GM21529 (cell line): Measurements from ENCODE around the gene CDK17.
"Not testable (repeated sequence)": the region's sequence is repeated elsewhere in the genome, so short reads cannot be mapped to it uniquely, and the experiment has no call there.

Experiments used
- ATAC-seq: cut with Tn5 transposase; IDR thresholded peaks from one replicate; pipeline ENCODE4 v1.9.1; 2021; ENCODE audit not compliant: unreplicated experiment

The CDK17 gene

DNA sequence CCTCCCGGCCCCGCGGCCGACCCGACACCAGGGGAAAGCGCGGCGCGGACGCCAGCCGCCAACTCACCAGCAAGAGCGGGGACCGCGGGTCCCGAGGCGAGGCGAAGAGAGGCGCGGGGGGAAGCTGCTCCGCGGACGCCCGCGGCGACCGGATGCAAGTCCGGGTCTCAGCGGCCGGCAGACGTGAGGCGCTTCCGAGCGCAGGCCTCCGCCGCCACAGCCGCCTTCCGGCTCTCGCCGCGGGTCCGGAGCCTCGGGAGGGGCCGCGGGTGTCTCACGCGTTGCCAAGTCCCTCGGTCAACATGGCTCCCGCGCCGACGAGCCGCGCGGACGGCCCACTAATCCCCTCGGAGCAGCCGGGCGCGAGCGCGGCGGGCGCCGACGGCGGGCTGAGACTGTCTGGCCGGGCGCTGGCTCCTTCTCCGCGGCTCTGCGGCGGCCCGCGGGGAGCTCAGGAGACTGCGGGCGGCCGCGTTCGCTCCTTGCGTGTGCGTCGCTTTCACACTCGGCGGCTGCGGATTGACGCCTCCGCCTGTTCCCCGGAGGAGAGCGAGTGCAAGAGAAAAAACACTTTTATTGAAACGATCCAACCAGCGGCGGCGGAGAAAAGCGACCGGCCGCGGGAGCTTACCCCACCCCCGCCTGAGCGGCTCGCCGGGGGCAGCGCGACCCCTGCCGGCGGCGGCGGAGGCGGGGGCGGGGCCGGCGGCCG, at the start of gene CDK17:
Gene CDK17 (minus strand): TSS at position 521 of the 712 bp plus-strand sequence. CDS start 65,603 bp downstream, outside the sequence.
- peak; percentile 50 for ATAC-seq

DNA sequence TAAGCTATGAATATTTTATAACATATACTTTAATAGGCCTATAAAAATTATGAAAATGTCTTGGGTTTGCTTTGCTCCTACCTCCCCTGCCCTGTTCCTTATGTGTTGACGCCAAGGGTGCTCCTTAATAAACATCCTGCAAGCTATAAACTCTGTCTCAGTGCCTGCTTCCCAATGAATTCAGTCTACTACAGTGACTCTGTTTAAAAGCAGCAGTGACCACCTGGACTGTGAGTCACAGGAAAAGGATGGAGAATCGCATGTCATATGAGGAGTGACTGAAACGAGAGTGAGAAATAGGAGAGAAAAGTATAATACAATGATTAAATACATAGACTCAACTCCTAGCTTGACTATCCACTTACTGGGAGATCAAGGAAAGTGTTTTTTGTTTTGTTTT, 48.1 kb upstream of the CDK17 start:
- no peak for ATAC-seq

DNA sequence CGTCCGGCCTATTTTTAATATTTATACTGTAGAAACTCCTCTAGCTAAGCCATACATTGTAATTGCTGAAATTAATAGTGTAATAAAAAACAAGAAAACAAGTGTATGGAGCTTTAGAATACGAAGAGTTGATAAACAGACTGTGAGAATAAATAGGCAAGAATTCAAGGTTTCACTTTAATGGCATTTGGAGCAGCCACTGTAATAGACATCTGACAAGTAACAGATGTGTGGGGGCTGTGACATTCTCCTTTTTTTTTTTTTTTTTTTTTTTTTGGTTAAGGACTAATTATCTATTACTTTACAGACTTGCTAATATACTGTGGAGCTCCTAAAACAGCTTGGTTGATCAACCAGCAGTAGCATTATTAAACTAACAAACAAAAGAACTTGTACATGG, 47.0 kb upstream of the CDK17 start:
- ATAC-seq: no peak

- peak; percentile 99 for ATAC-seq
Observed at GRCh38 chr12:96445691-96446583, 45.7 kb upstream of the CDK17 start.

DNA sequence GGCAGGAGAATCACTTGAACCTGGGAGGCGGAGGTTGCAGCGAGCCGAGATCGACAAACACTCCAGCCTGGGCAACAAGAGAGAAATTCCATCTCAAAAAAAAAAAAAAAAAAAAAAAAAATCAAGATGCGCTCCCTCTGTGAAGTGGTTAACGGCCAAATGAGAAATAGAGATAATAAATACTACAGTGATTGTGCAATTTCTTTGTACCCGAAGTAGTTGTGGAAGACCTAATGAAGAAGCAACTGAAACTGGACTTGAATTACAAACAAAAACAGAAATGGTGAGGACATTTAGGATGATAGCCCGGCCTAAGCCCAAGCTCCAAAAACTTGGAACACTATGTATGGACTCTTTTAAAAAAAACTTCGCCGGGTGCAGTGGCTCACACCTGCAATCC, 44.2 kb upstream of the CDK17 start:
- ATAC-seq: no peak

- no peak for ATAC-seq
Observed at GRCh38 chr12:96442906-96443305, 42.7 kb upstream of the CDK17 start.

DNA sequence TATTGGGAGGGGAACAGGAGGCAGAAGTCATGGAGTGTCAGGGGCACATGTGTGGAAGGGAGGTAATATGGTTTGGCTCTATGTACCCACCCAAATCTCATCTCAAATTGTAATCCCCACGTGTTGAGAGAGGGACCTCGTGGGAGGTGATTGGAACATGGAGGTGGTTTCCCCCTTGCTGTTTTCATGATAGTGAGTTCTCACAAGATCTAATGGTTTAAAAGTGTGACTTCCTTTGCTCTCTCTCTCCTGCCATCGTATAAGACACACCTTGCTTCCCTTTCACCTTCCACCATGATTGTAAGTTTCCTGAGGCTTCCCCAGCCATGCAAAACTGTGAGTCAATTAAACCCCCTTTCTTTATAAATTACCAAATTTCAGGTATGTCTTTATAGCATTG, 41.6 kb upstream of the CDK17 start:
- ATAC-seq: no peak

GRCh38 chr12:96438330-96438729, 38.1 kb upstream of the CDK17 start:
- no peak for ATAC-seq

- ATAC-seq: no peak
Observed at GRCh38 chr12:96437171-96437445, 36.9 kb upstream of the CDK17 start.

DNA sequence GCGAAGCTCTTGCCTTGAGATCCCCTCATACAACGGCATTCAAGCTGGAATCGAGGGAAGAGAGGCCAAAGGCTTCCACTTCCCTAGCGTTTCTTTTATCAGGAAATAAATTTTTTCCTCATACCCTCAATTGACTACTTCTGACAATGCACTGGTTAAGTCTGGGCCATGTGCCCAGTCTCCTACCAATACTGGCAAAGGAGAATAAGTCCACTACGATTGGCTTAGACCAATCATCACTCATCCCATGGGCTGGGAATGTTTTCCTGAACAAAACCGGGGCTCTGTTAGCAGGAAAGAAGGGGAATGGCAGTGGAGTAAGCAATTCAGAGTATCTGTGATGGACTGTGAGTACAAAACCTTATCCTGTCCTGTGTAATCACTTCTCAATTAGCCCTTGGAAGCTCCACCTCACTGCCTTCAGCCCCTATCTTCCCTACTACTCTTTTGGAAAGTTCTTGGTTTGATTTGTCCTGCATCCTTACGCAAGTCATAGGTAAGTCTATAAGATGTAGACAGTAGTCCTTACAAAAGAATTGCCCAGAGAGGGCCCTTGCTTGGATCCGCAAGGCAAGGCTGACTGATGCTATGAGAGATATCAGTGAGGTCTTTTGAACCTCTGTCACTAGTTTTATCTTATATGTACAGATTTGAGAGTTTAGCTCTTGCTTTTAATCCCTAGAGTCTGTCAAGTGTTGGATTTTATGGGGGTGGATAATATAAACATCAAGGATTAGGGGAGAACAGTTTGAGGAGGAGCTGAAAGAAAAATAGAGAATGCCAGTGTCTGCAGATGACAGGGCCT, 36.3 kb upstream of the CDK17 start:
- no peak for ATAC-seq

GRCh38 chr12:96434107-96434506, 33.9 kb upstream of the CDK17 start:
- ATAC-seq: peak; percentile 96

GRCh38 chr12:96432496-96433321, 32.5 kb upstream of the CDK17 start:
- not testable (repeated sequence) for ATAC-seq

GRCh38 chr12:96431067-96431466, 30.8 kb upstream of the CDK17 start:
- no peak for ATAC-seq

DNA sequence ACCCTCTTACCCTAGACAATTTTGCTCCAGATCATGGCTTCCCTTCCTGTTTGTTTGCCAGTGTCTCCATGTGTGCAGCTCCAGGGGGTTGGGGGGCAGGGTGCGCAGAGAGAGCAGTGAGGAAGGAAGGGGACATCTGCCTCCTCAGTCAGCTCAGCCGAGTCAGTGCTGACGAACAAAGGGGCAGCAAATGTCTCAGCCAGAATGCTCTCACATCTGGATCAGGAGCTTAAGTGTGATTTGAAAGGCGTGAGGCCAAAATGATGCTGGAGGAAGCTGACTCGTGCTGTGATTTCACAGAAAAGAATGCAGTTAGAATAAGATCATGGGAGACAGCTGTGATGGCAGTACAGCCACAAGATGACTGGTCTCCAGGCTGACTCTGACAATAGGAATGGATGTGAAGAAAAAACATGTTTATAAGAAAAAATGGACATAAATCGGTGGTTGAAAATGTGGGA, 27.1 kb upstream of the CDK17 start:
- ATAC-seq: no peak

DNA sequence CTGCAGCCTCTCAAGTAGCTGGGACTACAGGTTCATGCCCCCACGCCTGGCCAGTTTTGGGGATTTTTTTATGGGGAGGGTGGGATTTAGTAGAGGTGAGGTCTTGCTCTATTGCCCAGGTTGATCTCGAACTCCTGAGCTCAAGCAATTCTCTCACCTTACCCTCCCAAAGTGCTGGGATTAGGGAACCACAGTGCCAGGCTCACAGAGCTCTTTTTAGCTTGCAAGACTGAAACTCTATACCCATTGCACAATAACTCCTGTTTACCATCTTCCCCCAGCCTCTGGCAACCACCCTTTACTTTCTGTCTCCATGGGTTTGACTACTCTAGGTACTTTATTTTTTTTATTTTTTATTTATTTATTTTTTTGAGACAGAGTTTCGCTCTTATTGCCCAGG, 25.7 kb upstream of the CDK17 start:
- ATAC-seq: no peak

GRCh38 chr12:96425321-96425720, 25.1 kb upstream of the CDK17 start:
- peak; percentile 92 for ATAC-seq

GRCh38 chr12:96424601-96425000, 24.4 kb upstream of the CDK17 start:
- no peak for ATAC-seq

GRCh38 chr12:96422192-96422591, 22.0 kb upstream of the CDK17 start:
- no peak for ATAC-seq

GRCh38 chr12:96421014-96421413, 20.8 kb upstream of the CDK17 start:
- no peak for ATAC-seq

GRCh38 chr12:96420277-96420835, 20.1 kb upstream of the CDK17 start:
- no peak for ATAC-seq
